Measurements from ENCODE around the gene HEPHL1. TPM values are rescaled to one million over a fixed set of nuclear protein-coding genes. Genes with fewer than 3 reads are reported as not detected.

Gene HEPHL1
- total RNA-seq, 3 donors from 2014 or later = 0.15 to 0.33 TPM; not detected in 1

DNA sequence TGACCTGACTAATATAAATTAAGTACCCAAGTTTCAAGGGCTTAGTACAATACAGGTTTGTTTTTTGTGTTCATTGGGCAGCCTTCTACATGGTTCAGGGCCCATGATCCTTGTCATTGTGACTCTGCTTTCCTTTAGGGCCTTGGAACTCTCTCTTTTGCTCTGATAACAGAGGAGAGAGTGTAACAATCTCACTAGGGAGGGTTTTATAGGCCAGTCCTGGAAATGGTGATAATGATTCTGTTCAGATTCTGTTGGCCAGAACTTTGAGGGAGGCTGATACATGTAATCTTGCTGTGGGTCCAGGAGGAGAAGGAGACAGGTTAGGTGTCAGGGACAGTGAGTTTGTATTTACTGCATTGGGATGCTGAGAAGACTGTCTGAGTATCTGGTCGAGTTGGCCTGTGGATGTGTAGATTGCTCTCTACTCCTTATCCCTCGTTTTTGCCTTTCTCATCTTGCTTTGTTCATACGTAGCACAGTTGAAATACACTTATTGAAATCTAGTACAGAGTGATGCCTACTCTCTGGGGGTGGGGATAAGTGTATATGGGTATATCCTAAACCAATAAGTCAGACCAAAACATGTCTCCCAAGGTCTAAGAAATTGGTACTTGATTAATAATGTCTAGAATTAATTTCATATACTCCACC lies 37.5 kb upstream of the HEPHL1 start:
- H3K36me3 ChIP-seq = no peaks in the 10 kb centered on the region
- H3K4me3 ChIP-seq = no peak overlapping the region
- peaks cover 0 to 3% of the 10 kb centered on the region in 2 donors for H3K27me3 ChIP-seq
- peaks cover 0 to 10% of the 10 kb centered on the region in 2 donors for H3K9me3 ChIP-seq
- no peaks in the 10 kb centered on the region for H3K4me1 ChIP-seq
- no peak for DNase-seq (ENCODE audit: low spot score in 2 of 2)
- intact Hi-C loops (cut with DNase I; ENCODE audit: low total_unique reads) = loop anchor here (1.0 kb wide), 1 partner anchor 29 kb away; no protein-coding TSS in a partner anchor
- TF ChIP-seq, protein P1, sequence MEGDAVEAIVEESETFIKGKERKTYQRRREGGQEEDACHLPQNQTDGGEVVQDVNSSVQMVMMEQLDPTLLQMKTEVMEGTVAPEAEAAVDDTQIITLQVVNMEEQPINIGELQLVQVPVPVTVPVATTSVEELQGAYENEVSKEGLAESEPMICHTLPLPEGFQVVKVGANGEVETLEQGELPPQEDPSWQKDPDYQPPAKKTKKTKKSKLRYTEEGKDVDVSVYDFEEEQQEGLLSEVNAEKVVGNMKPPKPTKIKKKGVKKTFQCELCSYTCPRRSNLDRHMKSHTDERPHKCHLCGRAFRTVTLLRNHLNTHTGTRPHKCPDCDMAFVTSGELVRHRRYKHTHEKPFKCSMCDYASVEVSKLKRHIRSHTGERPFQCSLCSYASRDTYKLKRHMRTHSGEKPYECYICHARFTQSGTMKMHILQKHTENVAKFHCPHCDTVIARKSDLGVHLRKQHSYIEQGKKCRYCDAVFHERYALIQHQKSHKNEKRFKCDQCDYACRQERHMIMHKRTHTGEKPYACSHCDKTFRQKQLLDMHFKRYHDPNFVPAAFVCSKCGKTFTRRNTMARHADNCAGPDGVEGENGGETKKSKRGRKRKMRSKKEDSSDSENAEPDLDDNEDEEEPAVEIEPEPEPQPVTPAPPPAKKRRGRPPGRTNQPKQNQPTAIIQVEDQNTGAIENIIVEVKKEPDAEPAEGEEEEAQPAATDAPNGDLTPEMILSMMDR (IDR thresholded peaks at IDR 0.05) = no peak
- TF ChIP-seq POLR2A (IDR thresholded peaks at IDR 0.05) = no peak
- TF ChIP-seq POLR2AphosphoS5 (IDR thresholded peaks at IDR 0.05) = no peak
- H3K27ac ChIP-seq = no peak overlapping the region

DNA sequence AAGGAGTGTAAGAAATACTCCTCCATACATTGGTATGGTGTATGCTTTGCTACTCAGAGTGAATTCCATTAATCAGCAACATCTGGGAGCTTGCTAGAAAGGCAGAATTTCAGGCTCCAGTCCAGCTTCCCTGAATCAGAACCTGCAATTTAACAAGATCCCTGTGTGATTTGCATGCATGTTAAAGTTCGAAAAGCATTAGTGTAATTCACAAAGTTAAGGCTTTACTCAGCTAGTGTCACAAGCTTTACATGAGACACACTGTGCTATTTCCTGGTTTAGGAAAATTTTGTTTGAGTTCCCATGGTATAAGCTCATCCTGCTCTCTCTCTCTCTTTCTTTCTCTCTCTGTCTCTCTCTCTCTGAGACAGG lies 37.0 kb upstream of the HEPHL1 start:
- intact Hi-C loops (cut with DNase I; ENCODE audit: low total_unique reads) = no loop called here
- H3K36me3 ChIP-seq = no peaks in the 10 kb centered on the region
- TF ChIP-seq POLR2A (IDR thresholded peaks at IDR 0.05) (no peak), POLR2AphosphoS5 (IDR thresholded peaks at IDR 0.05) (no peak)
- TF ChIP-seq, protein P1 (IDR thresholded peaks at IDR 0.05) = no peak
- no peak for DNase-seq (ENCODE audit: low spot score in 2 of 2)
- H3K27me3 ChIP-seq = peaks cover 0 to 3% of the 10 kb centered on the region in 2 donors
- no peaks in the 10 kb centered on the region for H3K4me1 ChIP-seq
- peaks cover 0 to 6% of the 10 kb centered on the region in 2 donors for H3K9me3 ChIP-seq
- no peak overlapping the region for H3K27ac ChIP-seq
- H3K4me3 ChIP-seq = no peak overlapping the region

DNA sequence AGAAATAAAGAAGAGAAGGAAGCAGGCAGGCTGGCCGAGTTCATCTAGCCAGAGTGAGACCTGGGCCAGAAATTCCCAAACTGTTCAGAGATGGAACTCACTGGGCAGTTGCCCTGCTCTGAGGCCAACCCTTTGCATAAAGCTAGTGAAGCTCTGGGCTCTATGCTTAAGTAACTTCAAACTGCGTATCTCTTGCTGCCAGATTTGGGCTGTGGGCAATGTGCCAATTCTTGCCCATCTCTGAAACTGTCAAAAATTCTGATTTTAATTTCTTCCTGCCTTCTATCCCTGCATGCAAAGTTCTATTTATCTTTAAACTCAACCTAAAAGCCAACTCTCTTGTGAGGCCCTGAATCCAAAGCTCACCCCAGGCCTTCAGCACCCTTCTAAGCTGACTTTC lies 36.2 kb upstream of the HEPHL1 start:
- H3K4me1 ChIP-seq = no peaks in the 10 kb centered on the region
- H3K4me3 ChIP-seq = no peak overlapping the region
- TF ChIP-seq POLR2A (IDR thresholded peaks at IDR 0.05) (no peak), POLR2AphosphoS5 (IDR thresholded peaks at IDR 0.05) (no peak)
- TF ChIP-seq, protein P1 (IDR thresholded peaks at IDR 0.05) = no peak
- H3K36me3 ChIP-seq = no peaks in the 10 kb centered on the region
- no peak overlapping the region for H3K27ac ChIP-seq
- no peak for DNase-seq (ENCODE audit: low spot score in 2 of 2)
- H3K9me3 ChIP-seq = no peaks in the 10 kb centered on the region
- peaks cover 0 to 3% of the 10 kb centered on the region in 2 donors for H3K27me3 ChIP-seq
- intact Hi-C loops (cut with DNase I; ENCODE audit: low total_unique reads) = no loop called here

DNA sequence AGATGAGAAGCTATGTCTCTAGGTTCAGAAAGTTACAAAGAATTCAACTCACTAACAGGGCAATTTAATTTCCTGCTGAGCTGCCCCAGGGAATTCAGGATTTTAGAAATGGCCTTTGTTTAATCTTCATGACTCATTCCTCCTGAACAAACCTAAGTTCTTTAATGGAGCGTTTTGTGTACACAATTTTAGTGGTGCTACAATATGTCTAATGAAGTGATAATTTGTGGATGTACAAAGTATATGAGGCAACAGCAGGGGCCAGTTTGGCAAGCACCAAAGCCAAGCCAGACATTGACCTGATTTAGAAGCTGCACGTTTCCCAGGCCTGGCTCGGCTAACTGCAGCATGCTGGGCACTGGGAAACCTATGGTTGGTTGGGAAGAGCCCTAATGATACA lies 34.4 kb upstream of the HEPHL1 start:
- TF ChIP-seq, protein P1 (IDR thresholded peaks at IDR 0.05) = no peak
- TF ChIP-seq POLR2A (IDR thresholded peaks at IDR 0.05) (no peak), POLR2AphosphoS5 (IDR thresholded peaks at IDR 0.05) (no peak)
- DNase-seq (ENCODE audit: low spot score in 2 of 2) = peak; percentile 18 to 60
- Histone ChIP-seq H3K9me3 (peaks cover 0 to 4% of the 10 kb centered on the region in 2 donors), H3K4me1 (no peaks in the 10 kb centered on the region), H3K27me3 (peaks cover 0 to 3% of the 10 kb centered on the region in 2 donors), H3K36me3 (no peaks in the 10 kb centered on the region), H3K27ac (no peak overlapping the region), H3K4me3 (no peak overlapping the region)
- intact Hi-C loops (cut with DNase I; ENCODE audit: low total_unique reads) = no loop called here

DNA sequence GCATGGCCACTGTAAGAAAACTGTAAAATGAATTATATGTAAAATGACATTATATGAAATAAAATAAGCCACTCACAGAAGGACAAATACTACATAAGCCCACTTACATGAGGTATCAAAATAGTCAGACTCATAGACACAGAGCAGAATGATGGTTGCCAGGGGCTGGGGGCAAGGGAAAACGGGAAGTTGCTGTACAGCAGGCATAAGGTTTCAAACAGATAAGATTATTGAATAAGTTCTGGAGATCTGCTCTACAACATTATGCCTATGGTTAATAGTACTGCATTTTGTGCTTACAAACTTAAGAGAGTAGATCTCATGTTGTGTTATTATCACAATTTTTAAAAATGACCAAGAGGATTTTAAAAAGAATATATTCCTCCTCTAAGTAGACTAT lies 32.7 kb upstream of the HEPHL1 start:
- intact Hi-C loops (cut with DNase I; ENCODE audit: low total_unique reads) = no loop called here
- TF ChIP-seq POLR2AphosphoS5 (IDR thresholded peaks at IDR 0.05) (no peak), POLR2A (IDR thresholded peaks at IDR 0.05) (no peak)
- TF ChIP-seq, protein P1 (IDR thresholded peaks at IDR 0.05) = no peak

More for the DNA sequence above, 32.7 kb upstream of the HEPHL1 start:
- no peak for DNase-seq (ENCODE audit: low spot score in 2 of 2)
- H3K9me3 ChIP-seq = peaks cover 0 to 21% of the 10 kb centered on the region in 2 donors
- H3K4me3 ChIP-seq = no peak overlapping the region
- peaks cover 0 to 3% of the 10 kb centered on the region in 2 donors for H3K27me3 ChIP-seq
- no peak overlapping the region for H3K27ac ChIP-seq
- H3K4me1 ChIP-seq = no peaks in the 10 kb centered on the region
- no peaks in the 10 kb centered on the region for H3K36me3 ChIP-seq

Data from breast epithelium (tissue), 4 donors.